Liver (tissue), 9 donors: ENCODE data around the gene PDE12. TPM values are rescaled to one million over a fixed set of nuclear protein-coding genes. Genes with fewer than 3 reads are reported as not detected.

ENCODE experiments used
- DNase-seq: peaks from one replicate; pipeline ENCODE4 v3.0.0-alpha.2; 2017; ENCODE audit warnings: low spot score
- H3K27ac ChIP-seq, 2 donors: one replicate each; pipeline ENCODE4 v1.7.0; 2013; ENCODE audit warnings: inconsistent platforms in 2 of 2, low read length in 2 of 2, control low read depth in 1 of 2, low read depth in 1 of 2, mild to moderate bottlenecking in 1 of 2
- H3K27me3 ChIP-seq, 4 donors: one replicate each; pipeline versions ENCODE4 v1.6.1 to v1.7.0; 2013; ENCODE audit warnings: low read length in 3 of 4, inconsistent platforms in 1 of 4, mild to moderate bottlenecking in 1 of 4, moderate library complexity in 1 of 4; ENCODE audit not compliant: control insufficient read depth in 4 of 4, insufficient read depth in 4 of 4
- H3K36me3 ChIP-seq, 4 donors: one replicate each; pipeline versions ENCODE4 v1.6.1 to v1.7.0; 2013; ENCODE audit warnings: low read length in 3 of 4, mild to moderate bottlenecking in 3 of 4, low read depth in 1 of 4, moderate library complexity in 1 of 4; ENCODE audit not compliant: control insufficient read depth in 4 of 4, insufficient read depth in 3 of 4
- H3K4me1 ChIP-seq, 4 donors: one replicate each; pipeline versions ENCODE4 v1.6.1 to v1.7.0; 2013; ENCODE audit warnings: low read length in 3 of 4, mild to moderate bottlenecking in 3 of 4, moderate library complexity in 1 of 4; ENCODE audit not compliant: control insufficient read depth in 4 of 4, insufficient read depth in 4 of 4
- H3K4me3 ChIP-seq, 3 donors: one replicate each; pipeline versions ENCODE4 v1.6.1 to v1.7.0; 2013; ENCODE audit warnings: low read length in 3 of 3, control low read depth in 1 of 3, low read depth in 1 of 3, mild to moderate bottlenecking in 1 of 3
- H3K9ac ChIP-seq, 2 donors: one replicate each; pipeline ENCODE4 v1.7.0; 2013; ENCODE audit warnings: low read length in 2 of 2, mild to moderate bottlenecking in 2 of 2, moderate library complexity in 2 of 2, control low read depth in 1 of 2, low read depth in 1 of 2
- H3K9me3 ChIP-seq, 4 donors: one replicate each; pipeline versions ENCODE4 v1.6.1 to v1.7.0; 2013; ENCODE audit warnings: low read length in 3 of 4; ENCODE audit not compliant: control insufficient read depth in 4 of 4
- ATF3 ChIP-seq: IDR thresholded peaks from 2 replicates; pipeline ENCODE4 v1.6.1; 2016; ENCODE audit warnings: antibody characterized with exemption
- CTCF ChIP-seq: fragments of 150-350 bp; IDR thresholded peaks from 2 replicates; pipeline ENCODE4 v1.5.1; 2017; ENCODE audit warnings: improper control_type of control experiment, low read depth, low read length; ENCODE audit not compliant: missing input control
- EGR1 ChIP-seq, 2 donors: IDR thresholded peaks; 2 replicates each; pipeline ENCODE4 v1.6.1; 2016 to 2018; ENCODE audit warnings: antibody characterized with exemption in 2 of 2, low read depth in 2 of 2
- FOXA1 ChIP-seq: IDR thresholded peaks from 2 replicates; pipeline ENCODE4 v1.6.1; 2016; ENCODE audit warnings: antibody characterized with exemption
- FOXA2 ChIP-seq: IDR thresholded peaks from 2 replicates; pipeline ENCODE4 v1.6.1; 2016; ENCODE audit warnings: antibody characterized with exemption
- GABPA ChIP-seq, 2 donors: IDR thresholded peaks in 1 of 2; conservative IDR thresholded peaks in 1 of 2; 2 replicates each; pipeline ENCODE4 v1.6.1; 2016; ENCODE audit warnings: antibody characterized with exemption in 2 of 2, mild to moderate bottlenecking in 1 of 2, moderate library complexity in 1 of 2
- HNF4A ChIP-seq, 2 donors: conservative IDR thresholded peaks; 2 replicates each; pipeline ENCODE4 v1.6.1; 2016; ENCODE audit warnings: antibody characterized with exemption in 2 of 2, mild to moderate bottlenecking in 2 of 2
- HNF4G ChIP-seq: IDR thresholded peaks from 2 replicates; pipeline ENCODE4 v1.6.1; 2016; ENCODE audit warnings: antibody characterized with exemption
- JUND ChIP-seq, 2 donors: IDR thresholded peaks; 2 replicates each; pipeline ENCODE4 v1.6.1; 2016; ENCODE audit warnings: antibody characterized with exemption in 2 of 2
- MAX ChIP-seq: IDR thresholded peaks from 2 replicates; pipeline ENCODE4 v1.6.1; 2016; ENCODE audit warnings: antibody characterized with exemption
- NR2F2 ChIP-seq: IDR thresholded peaks from 2 replicates; pipeline ENCODE4 v1.6.1; 2016; ENCODE audit warnings: antibody characterized with exemption
- RAD21 ChIP-seq, 2 donors: IDR thresholded peaks; 2 replicates each; pipeline ENCODE4 v1.6.1; 2016; ENCODE audit warnings: antibody characterized with exemption in 2 of 2, mild to moderate bottlenecking in 2 of 2
- REST ChIP-seq: IDR thresholded peaks from 2 replicates; pipeline ENCODE4 v1.6.1; 2016; ENCODE audit warnings: antibody characterized with exemption, mild to moderate bottlenecking
- RXRA ChIP-seq, 2 donors: IDR thresholded peaks; 2 replicates each; pipeline ENCODE4 v1.6.1; 2017 to 2018; ENCODE audit warnings: antibody characterized with exemption in 2 of 2, mild to moderate bottlenecking in 1 of 2
- SP1 ChIP-seq: IDR thresholded peaks from 2 replicates; pipeline ENCODE4 v1.6.1; 2018; ENCODE audit warnings: antibody characterized with exemption, mild to moderate bottlenecking
- TAF1 ChIP-seq: conservative IDR thresholded peaks from 2 replicates; pipeline ENCODE4 v1.6.1; 2016; ENCODE audit warnings: antibody characterized with exemption, mild to moderate bottlenecking
- YY1 ChIP-seq: IDR thresholded peaks from 2 replicates; pipeline ENCODE4 v1.6.1; 2016; ENCODE audit warnings: antibody characterized with exemption, mild to moderate bottlenecking
- ZBTB33 ChIP-seq: IDR thresholded peaks from 2 replicates; pipeline ENCODE4 v1.6.1; 2016; ENCODE audit warnings: antibody characterized with exemption
- WGBS: extraction: QIAGEN DNeasy Blood & Tissue Kit; methylation state at CpG from one replicate; pipeline ENCODE4 v1.1.7; 2013; 5-methylcytosine and 5-hydroxymethylcytosine counted together
- polyA plus RNA-seq, 2 donors: library from polyadenylated mRNA; stranded (reverse) in 1 of 2; unstranded in 1 of 2; fragments of 200-250 nt in 1 of 2; fragments of >200 nt in 1 of 2; fragmentation: Nextera tagmentation in 1 of 2; extraction: Ambion mirVana in 1 of 2; gene quantifications; one replicate each; pipeline versions ENCODE4 v1.2.1 to v1.2.3, GENCODE V29; 2013 to 2015
- total RNA-seq, 2 donors: library from RNA; depleted of rRNA; stranded (reverse); fragments of >200 nt; gene quantifications; one replicate each; pipeline ENCODE4 v1.2.3, GENCODE V29; 2014
- donor health status: healthy.
- donor health status: healthy.
- donor health status: healthy.
- donor health status: healthy.
- donor health status: healthy.

Gene PDE12
- total and polyA plus RNA-seq, 4 donors: 4.8 to 17.8 (median 11.5) TPM

GRCh38 chr3:57598765-57599360, 42.8 kb downstream of the PDE12 start:
- Histone ChIP-seq H3K27ac (peak overlapping the region; percentile 96 to 97), H3K36me3 (peaks cover 0 to 3% (median 0%) of the 10 kb centered on the region in 4 donors), H3K4me3 (peak overlapping the region; percentile 34 to 89 (median 65)), H3K9ac (peak overlapping the region in 1 of 2 donors; percentile 52), H3K9me3 (no peaks in the 10 kb centered on the region), H3K27me3 (no peaks in the 10 kb centered on the region), H3K4me1 (peaks cover 0 to 28% (median 16%) of the 10 kb centered on the region in 4 donors)
- 69% methylated on average over 5 of the region's 5 CpGs for WGBS
- TF ChIP-seq CTCF (no peak), HNF4A (conservative IDR thresholded peaks at IDR 0.05) (no peak), FOXA1 (no peak), TAF1 (no peak), GABPA (IDR thresholded peaks at IDR 0.05 in 1 of 2, conservative IDR thresholded peaks at IDR 0.05 in 1 of 2) (no peak), RAD21 (IDR thresholded peaks at IDR 0.05) (no peak), JUND (IDR thresholded peaks at IDR 0.05) (no peak), SP1 (no peak), NR2F2 (no peak), FOXA2 (no peak), REST (no peak), MAX (no peak), EGR1 (IDR thresholded peaks at IDR 0.05; ENCODE audit: low read depth in 2 of 2) (no peak), YY1 (no peak), ZBTB33 (no peak), ATF3 (no peak), RXRA (IDR thresholded peaks at IDR 0.05) (no peak), HNF4G (no peak)
- no peak for DNase-seq
